ENCODE measurements around the gene ANKRD62. TPM values are rescaled to one million over a fixed set of nuclear protein-coding genes. Genes with fewer than 3 reads are reported as not detected.

ANKRD62 gene
- not detected for polyA plus RNA-seq

DNA sequence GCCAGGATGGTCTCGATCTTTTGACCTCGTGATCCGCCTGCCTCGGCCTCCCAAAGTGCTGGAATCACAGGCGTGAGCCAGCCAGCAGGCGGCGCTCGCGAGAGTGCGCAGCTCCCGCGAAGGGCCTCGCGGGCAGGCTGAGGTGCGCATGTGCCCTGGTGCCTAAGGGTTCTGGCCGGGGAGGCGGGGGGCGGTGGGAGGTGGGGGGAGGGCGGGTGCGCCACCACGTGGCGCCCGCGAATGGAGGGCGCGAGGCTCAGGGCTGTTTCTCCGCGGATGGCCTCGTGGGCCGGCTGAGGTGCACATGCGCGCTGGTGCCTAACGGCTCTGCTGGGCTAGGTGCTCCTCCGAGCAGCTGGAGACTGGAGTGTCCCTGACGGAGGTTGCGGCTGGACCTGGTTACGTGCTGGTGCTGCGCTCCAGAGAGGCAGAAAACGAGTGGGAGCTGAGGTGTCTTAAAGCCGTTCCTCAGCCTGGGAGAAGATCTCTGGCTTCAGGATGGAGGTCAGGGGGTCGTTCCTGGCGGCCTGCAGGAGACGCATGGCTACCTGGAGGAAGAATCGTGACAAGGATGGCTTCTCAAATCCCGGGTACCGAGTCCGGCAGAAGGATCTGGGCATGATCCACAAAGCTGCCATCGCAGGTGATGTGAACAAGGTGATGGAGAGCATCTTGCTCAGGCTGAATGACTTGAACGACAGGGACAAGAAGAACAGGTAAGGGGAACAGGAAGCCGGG lies at the start of gene ANKRD62:
TSS of gene ANKRD62 (plus strand) at position 324 of the 738 bp plus-strand sequence. CDS start at position 499, 175 bp downstream.
- Mint-ChIP-seq H3K9me3 (no peaks in the 10 kb centered on the region), H3K27ac (peak within 1 kb of the TSS in 2 of 3 donors; percentile 23 to 35), H3K4me1 (no peaks in the 10 kb centered on the region), H3K27me3 (peaks cover 5% of the 10 kb centered on the region), H3K4me3 (no peak within 1 kb of the TSS), H3K36me3 (no peaks in the 10 kb centered on the region)

- Mint-ChIP-seq H3K36me3 (no peaks in the 10 kb centered on the region), H3K27me3 (peaks cover 4% of the 10 kb centered on the region), H3K4me1 (peaks cover 8 to 13% (median 11%) of the 10 kb centered on the region in 3 donors), H3K9me3 (no peaks in the 10 kb centered on the region), H3K4me3 (no peak overlapping the region), H3K27ac (peak overlapping the region in 1 of 3 donors; percentile 19)
Observed at GRCh38 chr18:12044591-12044990, 49.1 kb upstream of the ANKRD62 start.

DNA sequence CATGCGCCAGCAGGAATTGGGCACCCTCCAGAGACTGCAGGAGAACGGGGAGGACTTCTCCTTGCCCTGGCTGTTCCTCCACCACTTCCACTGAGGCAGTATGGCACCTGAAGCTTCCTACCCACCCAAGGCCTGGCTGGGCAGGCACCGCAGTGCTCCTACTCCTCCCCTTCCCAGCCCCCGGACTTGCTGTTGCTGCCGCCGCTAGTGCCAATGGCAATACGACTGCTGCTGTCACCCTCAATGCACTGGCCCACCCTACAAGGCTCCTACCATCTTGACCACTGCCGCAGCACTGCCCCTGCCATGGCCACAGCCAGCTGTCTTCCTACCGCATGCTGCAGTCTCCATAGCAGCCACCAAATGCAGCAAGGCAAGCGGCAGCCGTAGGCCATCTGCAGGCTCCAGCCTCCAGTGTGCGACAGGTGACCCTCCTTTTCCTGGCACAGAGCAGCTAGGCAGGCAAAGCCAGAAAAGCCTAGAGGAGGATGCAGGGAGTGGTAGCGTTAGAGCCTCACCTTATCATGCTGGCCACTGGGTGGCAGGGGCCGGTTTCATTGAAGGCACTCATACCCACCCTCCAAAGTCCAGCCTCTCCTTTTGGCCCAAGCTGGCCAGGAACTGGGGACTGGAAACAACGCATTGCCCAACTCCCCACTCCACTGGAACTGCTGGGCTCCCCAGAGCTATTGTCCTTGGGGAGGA lies 47.4 kb upstream of the ANKRD62 start:
- Mint-ChIP-seq H3K36me3 (no peaks in the 10 kb centered on the region), H3K9me3 (no peaks in the 10 kb centered on the region), H3K27me3 (peaks cover 4% of the 10 kb centered on the region), H3K4me3 (no peak overlapping the region), H3K27ac (no peak overlapping the region), H3K4me1 (peaks cover 22 to 23% (median 22%) of the 10 kb centered on the region in 3 donors)

DNA sequence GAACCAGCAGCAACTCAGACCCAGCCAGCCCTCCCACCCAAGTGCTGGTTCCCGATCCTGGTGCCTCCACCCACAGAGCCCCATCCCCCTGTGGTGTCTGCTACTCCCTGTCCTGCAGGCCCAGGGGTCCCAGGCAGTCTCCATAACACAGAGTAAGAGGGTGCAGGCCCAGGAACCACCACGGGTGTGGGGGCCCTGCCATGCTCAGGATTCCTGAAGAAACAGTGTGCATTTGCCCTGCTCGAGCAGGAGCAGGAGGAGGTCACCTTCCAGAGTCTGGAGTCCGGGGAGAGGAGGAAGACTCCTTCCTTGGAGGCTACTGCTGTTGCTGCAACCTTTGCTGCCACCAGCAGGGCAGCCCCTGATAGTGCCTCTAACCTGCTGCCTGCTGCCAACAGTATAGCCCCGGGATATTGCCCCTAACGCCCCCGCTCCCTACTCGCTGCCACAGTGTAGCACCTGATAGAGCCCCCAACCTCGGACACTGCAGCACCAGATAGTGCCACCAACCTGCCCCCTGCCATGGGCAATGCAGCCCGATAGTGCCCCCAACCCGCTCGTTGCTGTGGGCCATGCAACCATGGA lies 46.8 kb upstream of the ANKRD62 start:
- Mint-ChIP-seq H3K4me3 (no peak overlapping the region), H3K27me3 (no peaks in the 10 kb centered on the region), H3K4me1 (peaks cover 24 to 28% (median 25%) of the 10 kb centered on the region in 3 donors), H3K27ac (no peak overlapping the region), H3K36me3 (no peaks in the 10 kb centered on the region), H3K9me3 (no peaks in the 10 kb centered on the region)

DNA sequence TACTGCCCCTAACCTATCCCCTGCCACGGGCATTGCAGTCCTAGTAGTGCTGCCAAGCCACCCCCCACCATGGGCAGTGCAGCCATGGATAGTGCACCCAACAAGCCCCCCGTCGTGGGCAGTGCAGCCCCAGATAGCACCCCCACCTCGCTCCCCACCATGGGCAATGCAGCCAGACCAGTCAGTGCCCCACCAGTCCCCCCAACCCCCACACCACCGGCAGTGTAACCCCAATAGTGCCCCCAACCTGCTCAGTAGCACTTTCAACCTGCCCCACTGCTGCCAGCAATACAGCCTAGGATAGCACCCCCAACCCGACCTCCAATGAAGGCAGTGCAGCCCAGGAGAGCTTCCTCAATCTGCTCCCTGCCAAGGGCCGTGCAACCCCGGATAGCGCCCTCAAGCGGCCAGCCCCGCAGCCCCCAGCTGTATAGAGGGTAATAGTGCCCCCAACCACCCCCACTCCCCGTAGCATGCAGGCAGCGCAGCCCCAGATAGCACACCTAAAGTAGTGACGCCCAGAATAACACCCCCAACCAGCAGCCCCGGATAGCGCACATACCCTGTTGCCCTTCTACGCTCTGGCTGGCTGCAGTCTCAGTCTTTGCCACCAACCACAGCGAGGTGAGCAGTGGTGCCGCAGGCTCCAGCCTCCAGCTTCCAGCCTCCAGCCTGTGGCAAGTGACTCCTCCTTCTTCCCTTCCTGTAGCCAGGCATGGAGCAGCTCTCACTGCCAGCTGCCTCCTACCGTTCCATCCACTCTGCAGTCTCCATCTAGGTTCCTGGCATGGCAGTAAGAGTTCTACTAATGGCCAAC lies 45.4 kb upstream of the ANKRD62 start:
- Mint-ChIP-seq H3K4me1 (peaks cover 27 to 35% (median 31%) of the 10 kb centered on the region in 3 donors), H3K9me3 (no peaks in the 10 kb centered on the region), H3K27ac (peak overlapping the region in 1 of 3 donors; percentile 18), H3K36me3 (peaks cover 2% of the 10 kb centered on the region), H3K4me3 (no peak overlapping the region), H3K27me3 (no peaks in the 10 kb centered on the region)

DNA sequence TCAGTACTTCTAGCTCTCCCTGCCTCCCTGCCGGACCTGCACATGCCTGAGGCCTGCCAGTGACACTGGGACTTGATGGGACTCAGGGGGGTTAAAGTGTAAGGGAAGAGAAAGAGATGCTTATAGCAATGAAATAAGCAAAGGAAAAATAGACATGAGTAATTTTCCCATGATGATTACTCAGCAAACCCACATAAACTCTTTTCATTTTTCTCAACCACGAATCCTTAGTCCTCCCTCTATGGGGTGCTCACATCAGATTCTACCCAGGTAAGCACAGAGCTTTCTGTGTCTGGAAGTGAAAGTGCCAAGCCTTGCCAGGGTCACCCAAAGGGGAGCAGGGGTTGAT lies 44.8 kb upstream of the ANKRD62 start:
- peaks cover 2% of the 10 kb centered on the region for H3K36me3 Mint-ChIP-seq
- H3K9me3 Mint-ChIP-seq: no peaks in the 10 kb centered on the region
- H3K4me1 Mint-ChIP-seq: peaks cover 30 to 40% (median 35%) of the 10 kb centered on the region in 3 donors
- H3K27ac Mint-ChIP-seq: peak overlapping the region in 1 of 3 donors; percentile 18
- peak overlapping the region in 2 of 4 donors; percentile 85 to 92 for H3K4me3 Mint-ChIP-seq
- H3K27me3 Mint-ChIP-seq: no peaks in the 10 kb centered on the region

DNA sequence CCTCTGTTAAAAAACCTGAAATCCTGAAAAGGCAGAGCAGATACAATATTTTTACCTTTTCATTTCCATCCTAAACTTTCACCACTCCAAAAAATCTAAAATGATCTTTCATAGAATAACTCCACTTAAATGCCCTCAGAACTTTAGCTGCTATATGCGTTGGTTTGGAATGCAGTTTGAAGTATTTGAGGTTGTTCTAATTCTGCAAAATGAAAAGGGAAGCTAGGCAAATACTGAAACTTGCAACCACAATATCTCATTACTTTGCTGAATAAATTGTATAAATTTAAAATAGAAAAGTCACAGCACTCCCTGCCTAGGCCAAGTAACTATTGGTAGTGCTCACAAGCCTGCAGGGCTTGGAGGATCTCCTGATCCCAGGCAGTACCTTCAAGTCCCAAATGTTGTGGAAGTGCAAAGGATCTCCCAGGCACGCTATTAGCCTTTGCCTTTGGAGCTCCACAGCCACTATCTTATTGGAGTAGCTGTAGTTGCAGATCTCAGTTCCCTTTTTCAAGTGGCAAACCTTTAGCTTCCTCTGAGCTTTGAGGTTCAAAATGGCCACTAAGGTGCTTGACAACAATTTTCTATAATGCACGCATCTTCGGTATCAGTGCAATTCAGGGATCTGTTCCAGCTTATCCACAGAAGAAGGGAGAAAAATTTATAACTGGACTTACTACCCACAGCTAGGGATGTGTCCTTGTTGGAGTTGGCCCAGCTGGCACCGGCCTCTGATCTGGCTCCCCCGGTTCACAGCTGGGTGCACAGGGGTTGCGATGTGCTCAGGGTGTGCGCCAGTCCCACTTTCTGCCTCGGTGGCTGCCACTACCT lies 43.4 kb upstream of the ANKRD62 start:
- Mint-ChIP-seq H3K4me3 (peak overlapping the region; percentile 41 to 92 (median 78)), H3K27me3 (no peaks in the 10 kb centered on the region), H3K36me3 (peaks cover 2% of the 10 kb centered on the region), H3K4me1 (peaks cover 30 to 41% (median 39%) of the 10 kb centered on the region in 3 donors), H3K9me3 (no peaks in the 10 kb centered on the region), H3K27ac (peak overlapping the region in 2 of 3 donors; percentile 56 to 74)

DNA sequence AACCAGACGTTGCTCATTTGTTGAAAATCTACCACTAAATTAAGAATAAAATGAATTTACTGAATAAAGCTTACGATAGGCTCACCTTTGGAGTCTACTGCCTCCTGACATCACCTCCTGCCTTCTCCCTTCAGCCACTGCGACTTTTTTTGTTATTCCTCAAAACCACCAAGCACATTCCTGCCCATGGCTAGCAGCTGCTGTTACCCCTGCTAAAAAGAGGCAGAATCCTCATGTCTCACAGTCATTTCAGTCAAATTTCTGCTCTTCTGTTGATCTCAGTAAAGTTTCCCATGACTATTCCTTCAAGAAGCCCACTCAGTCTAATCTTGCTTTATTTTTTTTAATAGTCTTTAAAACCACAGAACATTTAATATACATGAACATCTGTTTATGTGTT lies 40.8 kb upstream of the ANKRD62 start:
- Mint-ChIP-seq H3K27ac (peak overlapping the region in 1 of 3 donors; percentile 13), H3K36me3 (peaks cover 2% of the 10 kb centered on the region), H3K4me1 (peaks cover 30 to 41% (median 39%) of the 10 kb centered on the region in 3 donors), H3K9me3 (no peaks in the 10 kb centered on the region), H3K27me3 (no peaks in the 10 kb centered on the region), H3K4me3 (peak overlapping the region in 1 of 4 donors; percentile 70)

DNA sequence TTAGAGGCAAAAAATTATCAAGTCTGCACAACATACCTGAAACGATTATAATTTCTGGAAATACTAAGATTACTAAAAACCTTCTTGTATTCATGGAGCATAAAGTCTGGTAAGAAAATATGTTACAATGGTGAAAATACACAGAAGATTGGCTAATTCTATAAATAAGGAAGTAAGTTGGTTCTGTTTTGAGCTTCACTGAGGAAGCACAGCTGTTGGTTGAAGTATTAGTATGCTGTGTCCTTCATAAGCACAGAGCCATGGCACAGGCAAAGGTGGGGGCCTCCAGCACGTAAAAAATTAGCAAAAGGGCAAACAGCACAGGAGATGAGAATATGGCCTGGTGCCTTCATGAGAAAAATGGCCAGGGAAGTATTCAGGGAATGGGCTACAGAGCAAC lies 40.4 kb upstream of the ANKRD62 start:
- Mint-ChIP-seq H3K27me3 (no peaks in the 10 kb centered on the region), H3K27ac (peak overlapping the region in 2 of 3 donors; percentile 6 to 46), H3K9me3 (no peaks in the 10 kb centered on the region), H3K36me3 (peaks cover 2% of the 10 kb centered on the region), H3K4me3 (peak overlapping the region in 1 of 4 donors; percentile 70), H3K4me1 (peaks cover 30 to 40% (median 39%) of the 10 kb centered on the region in 3 donors)

DNA sequence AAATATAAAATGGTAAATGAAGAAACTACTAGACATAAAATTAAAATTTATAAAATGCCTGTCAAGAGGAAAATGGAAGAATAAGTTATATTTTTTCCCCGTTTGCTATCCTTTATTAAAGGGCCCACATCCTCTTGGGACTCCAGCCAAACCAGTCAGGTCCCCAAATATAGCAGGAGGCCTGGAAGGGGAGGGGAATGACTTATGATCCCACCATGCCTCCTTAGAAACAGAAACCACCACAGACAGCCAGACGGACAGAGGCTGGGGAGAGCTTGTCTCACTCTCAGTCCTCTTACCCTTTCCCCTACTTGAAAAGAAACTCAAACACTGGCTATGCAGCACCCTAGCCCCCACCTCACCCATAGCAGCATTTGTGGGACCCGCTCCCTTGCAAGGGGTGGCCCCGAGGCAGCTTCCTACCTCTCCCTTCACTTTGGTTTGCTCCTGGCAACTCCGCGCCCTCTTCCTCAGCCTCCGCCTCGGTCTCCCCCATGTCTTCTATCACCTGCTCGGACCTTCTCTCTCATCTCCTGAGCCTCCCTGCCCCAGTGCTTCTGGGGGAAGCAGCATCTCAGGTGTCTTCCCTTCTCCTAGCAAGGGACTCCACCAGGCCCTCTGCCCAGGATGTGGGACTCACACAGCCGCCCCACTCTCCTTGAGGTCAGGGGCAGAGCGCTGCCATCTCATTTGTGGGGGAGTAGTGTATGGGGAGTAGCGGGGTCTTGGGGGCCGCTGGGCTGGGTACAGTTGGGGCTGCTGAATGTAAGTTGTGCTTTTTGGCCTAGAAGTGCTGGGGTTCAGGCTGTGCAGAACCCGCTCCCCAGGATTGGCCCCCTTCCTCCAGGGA lies 37.4 kb upstream of the ANKRD62 start:
- Mint-ChIP-seq H3K27me3 (no peaks in the 10 kb centered on the region), H3K4me1 (peaks cover 14 to 18% (median 15%) of the 10 kb centered on the region in 3 donors), H3K4me3 (peak overlapping the region in 1 of 4 donors; percentile 5), H3K9me3 (no peaks in the 10 kb centered on the region), H3K27ac (no peak overlapping the region), H3K36me3 (peaks cover 2% of the 10 kb centered on the region)

DNA sequence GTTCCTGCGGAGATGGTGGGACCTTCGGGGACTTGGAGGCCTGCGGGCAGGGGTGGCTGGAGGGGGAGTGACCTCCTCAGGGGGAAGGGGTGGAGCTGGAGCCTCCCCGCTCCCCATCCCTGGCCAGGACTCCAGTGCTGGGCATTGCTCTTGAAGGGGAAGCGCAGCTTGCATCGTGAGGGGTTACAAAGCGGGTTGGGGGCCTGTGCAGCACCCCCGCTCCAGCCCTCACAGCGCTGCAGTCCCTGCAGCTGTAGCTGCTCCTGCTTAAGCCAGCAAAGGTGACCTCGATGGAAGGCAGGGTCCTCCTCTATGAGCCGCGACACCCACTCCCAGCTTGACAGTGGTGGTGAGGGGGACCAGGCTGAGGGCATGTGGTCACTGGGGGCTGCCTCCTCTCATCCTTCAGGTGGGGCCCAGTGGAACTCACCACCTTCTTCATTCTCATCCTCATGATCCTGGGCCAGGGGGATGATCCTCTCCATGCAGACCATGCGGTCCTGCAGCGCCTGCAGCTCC lies 36.7 kb upstream of the ANKRD62 start:
- Mint-ChIP-seq H3K36me3 (peaks cover 2% of the 10 kb centered on the region), H3K27me3 (no peaks in the 10 kb centered on the region), H3K4me1 (peaks cover 12 to 13% (median 12%) of the 10 kb centered on the region in 3 donors)

DNA sequence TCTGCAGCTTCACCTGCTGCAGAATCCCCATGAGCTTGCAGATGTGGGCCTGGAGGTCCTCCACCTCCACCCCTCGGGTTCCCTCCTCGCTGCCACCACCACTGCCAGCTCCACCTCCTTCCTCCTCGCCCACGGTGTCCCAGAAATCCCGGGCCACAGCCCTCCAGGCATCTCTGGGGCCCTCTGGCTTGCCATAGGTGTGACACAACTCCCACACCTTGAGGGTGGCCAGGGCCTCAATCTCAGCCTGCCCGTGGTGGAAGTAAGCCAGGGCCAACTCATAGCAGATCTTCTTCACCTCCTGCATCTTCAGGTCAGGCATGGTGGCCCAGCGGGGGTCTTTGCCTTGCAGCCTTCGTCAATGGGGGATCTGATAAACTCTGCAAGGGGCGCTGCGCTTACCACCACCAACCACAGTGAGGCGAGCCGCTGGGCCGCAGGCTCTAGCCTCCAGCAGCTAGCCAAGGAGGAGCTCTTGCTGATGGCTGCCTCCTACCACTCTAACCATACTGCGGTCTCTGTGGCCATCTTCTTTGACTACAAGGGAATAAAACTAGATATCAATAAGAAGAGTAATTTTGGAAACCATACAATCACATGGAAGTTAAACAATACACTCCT lies 36.1 kb upstream of the ANKRD62 start:
- H3K36me3 Mint-ChIP-seq: peaks cover under 1% of the 10 kb centered on the region
- H3K4me3 Mint-ChIP-seq: no peak overlapping the region
- peaks cover 11 to 12% (median 12%) of the 10 kb centered on the region in 3 donors for H3K4me1 Mint-ChIP-seq
- no peak overlapping the region for H3K27ac Mint-ChIP-seq
- H3K9me3 Mint-ChIP-seq: no peaks in the 10 kb centered on the region
- no peaks in the 10 kb centered on the region for H3K27me3 Mint-ChIP-seq

More for the DNA sequence above, 36.7 kb upstream of the ANKRD62 start:
- Mint-ChIP-seq H3K27ac (no peak overlapping the region), H3K4me3 (no peak overlapping the region), H3K9me3 (no peaks in the 10 kb centered on the region)
